Measurements from ENCODE around the gene SLC4A1.

GRCh38 chr17:44304651-44305050 lies 36.7 kb upstream of the SLC4A1 start:
- TF ChIP-seq CTCF (IDR thresholded peaks at IDR 0.05) (no peak), POLR2A (IDR thresholded peaks at IDR 0.05) (no peak), POLR2AphosphoS5 (IDR thresholded peaks at IDR 0.05) (no peak), EP300 (IDR thresholded peaks at IDR 0.05; ENCODE audit: low read depth) (no peak)
